Measurements from ENCODE around the gene SEC31B.

DNA sequence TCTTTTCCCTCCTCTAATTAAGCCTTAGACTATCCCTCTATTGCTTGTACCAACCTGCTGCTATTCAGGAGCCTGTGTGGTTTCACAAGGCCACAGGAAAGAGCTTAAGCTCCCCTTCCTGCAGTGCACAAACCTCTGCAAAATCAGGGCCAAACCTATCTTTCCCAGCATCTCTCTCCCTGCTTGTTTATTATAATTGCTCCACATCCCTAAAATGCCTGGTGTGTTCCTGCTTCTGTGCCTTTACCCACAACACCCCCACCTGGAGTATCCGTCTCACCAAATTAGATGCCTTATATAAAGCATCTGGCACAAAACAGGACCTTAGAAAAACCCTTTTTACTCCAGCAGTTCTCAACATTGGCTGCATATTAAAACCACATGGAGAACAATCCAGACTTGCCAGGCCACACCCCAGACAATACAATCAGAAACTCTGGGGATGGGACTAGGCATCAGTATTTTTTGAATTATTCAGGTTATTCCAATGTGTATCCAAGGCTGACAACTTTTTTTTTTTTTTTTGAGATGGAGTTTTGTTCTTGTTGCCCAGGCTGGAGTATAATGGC is 16.7 kb downstream of the SEC31B start:
- TF ChIP-seq, protein P1, sequence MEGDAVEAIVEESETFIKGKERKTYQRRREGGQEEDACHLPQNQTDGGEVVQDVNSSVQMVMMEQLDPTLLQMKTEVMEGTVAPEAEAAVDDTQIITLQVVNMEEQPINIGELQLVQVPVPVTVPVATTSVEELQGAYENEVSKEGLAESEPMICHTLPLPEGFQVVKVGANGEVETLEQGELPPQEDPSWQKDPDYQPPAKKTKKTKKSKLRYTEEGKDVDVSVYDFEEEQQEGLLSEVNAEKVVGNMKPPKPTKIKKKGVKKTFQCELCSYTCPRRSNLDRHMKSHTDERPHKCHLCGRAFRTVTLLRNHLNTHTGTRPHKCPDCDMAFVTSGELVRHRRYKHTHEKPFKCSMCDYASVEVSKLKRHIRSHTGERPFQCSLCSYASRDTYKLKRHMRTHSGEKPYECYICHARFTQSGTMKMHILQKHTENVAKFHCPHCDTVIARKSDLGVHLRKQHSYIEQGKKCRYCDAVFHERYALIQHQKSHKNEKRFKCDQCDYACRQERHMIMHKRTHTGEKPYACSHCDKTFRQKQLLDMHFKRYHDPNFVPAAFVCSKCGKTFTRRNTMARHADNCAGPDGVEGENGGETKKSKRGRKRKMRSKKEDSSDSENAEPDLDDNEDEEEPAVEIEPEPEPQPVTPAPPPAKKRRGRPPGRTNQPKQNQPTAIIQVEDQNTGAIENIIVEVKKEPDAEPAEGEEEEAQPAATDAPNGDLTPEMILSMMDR (conservative IDR thresholded peaks at IDR 0.05; ENCODE audit: low read depth in 2 of 2): no peak
- no peak for TF ChIP-seq JUNB (IDR thresholded peaks at IDR 0.05; ENCODE audit: unreplicated experiment)
- no peak for TF ChIP-seq POLR2AphosphoS5 (IDR thresholded peaks at IDR 0.05; ENCODE audit: low read depth)
- TF ChIP-seq, protein P2, sequence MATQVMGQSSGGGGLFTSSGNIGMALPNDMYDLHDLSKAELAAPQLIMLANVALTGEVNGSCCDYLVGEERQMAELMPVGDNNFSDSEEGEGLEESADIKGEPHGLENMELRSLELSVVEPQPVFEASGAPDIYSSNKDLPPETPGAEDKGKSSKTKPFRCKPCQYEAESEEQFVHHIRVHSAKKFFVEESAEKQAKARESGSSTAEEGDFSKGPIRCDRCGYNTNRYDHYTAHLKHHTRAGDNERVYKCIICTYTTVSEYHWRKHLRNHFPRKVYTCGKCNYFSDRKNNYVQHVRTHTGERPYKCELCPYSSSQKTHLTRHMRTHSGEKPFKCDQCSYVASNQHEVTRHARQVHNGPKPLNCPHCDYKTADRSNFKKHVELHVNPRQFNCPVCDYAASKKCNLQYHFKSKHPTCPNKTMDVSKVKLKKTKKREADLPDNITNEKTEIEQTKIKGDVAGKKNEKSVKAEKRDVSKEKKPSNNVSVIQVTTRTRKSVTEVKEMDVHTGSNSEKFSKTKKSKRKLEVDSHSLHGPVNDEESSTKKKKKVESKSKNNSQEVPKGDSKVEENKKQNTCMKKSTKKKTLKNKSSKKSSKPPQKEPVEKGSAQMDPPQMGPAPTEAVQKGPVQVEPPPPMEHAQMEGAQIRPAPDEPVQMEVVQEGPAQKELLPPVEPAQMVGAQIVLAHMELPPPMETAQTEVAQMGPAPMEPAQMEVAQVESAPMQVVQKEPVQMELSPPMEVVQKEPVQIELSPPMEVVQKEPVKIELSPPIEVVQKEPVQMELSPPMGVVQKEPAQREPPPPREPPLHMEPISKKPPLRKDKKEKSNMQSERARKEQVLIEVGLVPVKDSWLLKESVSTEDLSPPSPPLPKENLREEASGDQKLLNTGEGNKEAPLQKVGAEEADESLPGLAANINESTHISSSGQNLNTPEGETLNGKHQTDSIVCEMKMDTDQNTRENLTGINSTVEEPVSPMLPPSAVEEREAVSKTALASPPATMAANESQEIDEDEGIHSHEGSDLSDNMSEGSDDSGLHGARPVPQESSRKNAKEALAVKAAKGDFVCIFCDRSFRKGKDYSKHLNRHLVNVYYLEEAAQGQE (IDR thresholded peaks at IDR 0.05; ENCODE audit: unreplicated experiment): no peak
- TF ChIP-seq EZH2phosphoT487 (IDR thresholded peaks at IDR 0.05; ENCODE audit: unreplicated experiment): no peak
